GM13977 (cell line): Measurements from ENCODE around the gene SERPINB3.

Source experiments
- DNase-seq: peaks from one replicate; pipeline ENCODE4 v3.0.0; 2012; ENCODE audit warnings: low spot score
- CTCF ChIP-seq: IDR thresholded peaks from 2 replicates; pipeline ENCODE4 v1.5.1; 2012; ENCODE audit warnings: mild to moderate bottlenecking, control low read depth; ENCODE audit not compliant: insufficient read depth; ENCODE audit errors: extremely low read depth, missing control alignments
- in situ Hi-C: fragments of 300-500 bp; cut with MboI; formaldehyde crosslinking; loops from one replicate; pipeline ENCODE4 v1.12.0; 2022; ENCODE audit warnings: low sequenced_read_pairs, low pct_unique_long_range_greater_than_20kb, mixed read lengths, inconsistent platforms; ENCODE audit not compliant: unreplicated experiment

SERPINB3 gene

GRCh38 chr18:63697097-63697660 is 35.5 kb upstream of the SERPINB3 start:
- no peak for DNase-seq

GRCh38 chr18:63689064-63689463 is 27.4 kb upstream of the SERPINB3 start:
- no peak for TF ChIP-seq CTCF
- DNase-seq: no peak
- in situ Hi-C loops: no loop called here

More at GRCh38 chr18:63697097-63697660, 35.5 kb upstream of the SERPINB3 start:
- no peak for TF ChIP-seq CTCF
- in situ Hi-C loops: no loop called here

- in situ Hi-C loops: no loop called here
- DNase-seq: no peak
- TF ChIP-seq CTCF: no peak
Measured at GRCh38 chr18:63686871-63687270, 25.2 kb upstream of the SERPINB3 start.

- in situ Hi-C loops: no loop called here
- DNase-seq: no peak
- TF ChIP-seq CTCF: no peak
Measured at GRCh38 chr18:63684718-63685117, 23.0 kb upstream of the SERPINB3 start.

GRCh38 chr18:63683890-63684289 is 22.2 kb upstream of the SERPINB3 start:
- no peak for DNase-seq
- in situ Hi-C loops: no loop called here
- TF ChIP-seq CTCF: no peak

GRCh38 chr18:63683152-63683551 is 21.5 kb upstream of the SERPINB3 start:
- in situ Hi-C loops: no loop called here
- no peak for TF ChIP-seq CTCF
- no peak for DNase-seq
